ENCODE results near the gene PEX26.
"Not testable (repeated sequence)": the region's sequence is repeated elsewhere in the genome, so short reads cannot be mapped to it uniquely, and the experiment has no call there.

- TF ChIP-seq EZH2 (IDR thresholded peaks at IDR 0.05; ENCODE audit: borderline replicate concordance, insufficient read depth, low read depth, low read length, poor library complexity, severe bottlenecking); CTCF (IDR thresholded peaks at IDR 0.05): not testable (repeated sequence)
Observed at GRCh38 chr22:18071307-18071967, 6.4 kb upstream of the PEX26 start.

Data from B cell (primary cell).